ENCODE results near the gene TTLL9.

DNA sequence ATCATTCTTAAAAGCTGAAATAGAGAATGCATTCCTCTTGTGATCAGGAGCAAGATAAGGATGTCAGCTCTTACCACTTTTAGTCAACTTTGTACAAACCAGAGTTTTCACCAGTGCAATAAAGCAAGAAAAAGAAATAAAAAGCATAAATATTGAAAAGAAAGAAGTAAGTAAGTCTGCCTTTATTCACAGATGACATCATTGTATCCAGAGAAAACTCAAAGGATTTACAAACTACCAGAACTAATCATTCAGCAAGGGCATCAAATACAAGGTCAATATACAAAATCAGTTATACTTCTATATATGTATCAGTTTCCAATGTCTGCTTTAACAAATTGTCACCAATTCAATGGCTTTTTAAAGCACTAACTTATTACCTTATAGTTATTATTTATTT is 13.4 kb downstream of the TTLL9 start:
- no peak for TF ChIP-seq MAX (IDR thresholded peaks at IDR 0.05; ENCODE audit: low read depth, low read length)
- no peak for TF ChIP-seq SREBF1 (IDR thresholded peaks at IDR 0.05; ENCODE audit: low read length)
- TF ChIP-seq, protein P1, sequence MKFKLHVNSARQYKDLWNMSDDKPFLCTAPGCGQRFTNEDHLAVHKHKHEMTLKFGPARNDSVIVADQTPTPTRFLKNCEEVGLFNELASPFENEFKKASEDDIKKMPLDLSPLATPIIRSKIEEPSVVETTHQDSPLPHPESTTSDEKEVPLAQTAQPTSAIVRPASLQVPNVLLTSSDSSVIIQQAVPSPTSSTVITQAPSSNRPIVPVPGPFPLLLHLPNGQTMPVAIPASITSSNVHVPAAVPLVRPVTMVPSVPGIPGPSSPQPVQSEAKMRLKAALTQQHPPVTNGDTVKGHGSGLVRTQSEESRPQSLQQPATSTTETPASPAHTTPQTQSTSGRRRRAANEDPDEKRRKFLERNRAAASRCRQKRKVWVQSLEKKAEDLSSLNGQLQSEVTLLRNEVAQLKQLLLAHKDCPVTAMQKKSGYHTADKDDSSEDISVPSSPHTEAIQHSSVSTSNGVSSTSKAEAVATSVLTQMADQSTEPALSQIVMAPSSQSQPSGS (IDR thresholded peaks at IDR 0.05; ENCODE audit: low read length): no peak
- TF ChIP-seq, protein P2, sequence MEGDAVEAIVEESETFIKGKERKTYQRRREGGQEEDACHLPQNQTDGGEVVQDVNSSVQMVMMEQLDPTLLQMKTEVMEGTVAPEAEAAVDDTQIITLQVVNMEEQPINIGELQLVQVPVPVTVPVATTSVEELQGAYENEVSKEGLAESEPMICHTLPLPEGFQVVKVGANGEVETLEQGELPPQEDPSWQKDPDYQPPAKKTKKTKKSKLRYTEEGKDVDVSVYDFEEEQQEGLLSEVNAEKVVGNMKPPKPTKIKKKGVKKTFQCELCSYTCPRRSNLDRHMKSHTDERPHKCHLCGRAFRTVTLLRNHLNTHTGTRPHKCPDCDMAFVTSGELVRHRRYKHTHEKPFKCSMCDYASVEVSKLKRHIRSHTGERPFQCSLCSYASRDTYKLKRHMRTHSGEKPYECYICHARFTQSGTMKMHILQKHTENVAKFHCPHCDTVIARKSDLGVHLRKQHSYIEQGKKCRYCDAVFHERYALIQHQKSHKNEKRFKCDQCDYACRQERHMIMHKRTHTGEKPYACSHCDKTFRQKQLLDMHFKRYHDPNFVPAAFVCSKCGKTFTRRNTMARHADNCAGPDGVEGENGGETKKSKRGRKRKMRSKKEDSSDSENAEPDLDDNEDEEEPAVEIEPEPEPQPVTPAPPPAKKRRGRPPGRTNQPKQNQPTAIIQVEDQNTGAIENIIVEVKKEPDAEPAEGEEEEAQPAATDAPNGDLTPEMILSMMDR (IDR thresholded peaks at IDR 0.05 in 2 of 3, conservative IDR thresholded peaks at IDR 0.05 in 1 of 3; ENCODE audit: control insufficient read depth in 2 of 3, extremely low read depth in 1 of 3, insufficient read depth in 1 of 3, low read depth in 3 of 3, low read length in 3 of 3): no peak
- no peak for TF ChIP-seq SP1 (IDR thresholded peaks at IDR 0.05; ENCODE audit: low read depth, low read length)
- no peak for TF ChIP-seq SMAD5 (IDR thresholded peaks at IDR 0.05; ENCODE audit: low read depth)
- TF ChIP-seq SIN3A (IDR thresholded peaks at IDR 0.05; ENCODE audit: low read depth, low read length): no peak
- no peak for TF ChIP-seq JUND (IDR thresholded peaks at IDR 0.05; ENCODE audit: low read depth, low read length)
